HG03520 (cell line): ENCODE results near the gene MEF2A.
"Not testable (repeated sequence)": the region's sequence is repeated elsewhere in the genome, so short reads cannot be mapped to it uniquely, and the experiment has no call there.

Experiments used
- ATAC-seq: cut with Tn5 transposase; IDR thresholded peaks from one replicate; pipeline ENCODE4 v1.9.1; 2021; ENCODE audit warnings: mild to moderate bottlenecking, moderate library complexity; ENCODE audit not compliant: unreplicated experiment

Gene MEF2A

GRCh38 chr15:99565299-99566156 is at the start of gene MEF2A:
TSS of gene MEF2A (plus strand) at chr15:99565984. CDS start at chr15:99633120, 67,136 bp downstream.
- ATAC-seq = peak; percentile 38

GRCh38 chr15:99518191-99518590 is 47.6 kb upstream of the MEF2A start:
- no peak for ATAC-seq

- ATAC-seq = not testable (repeated sequence)
These were observed 46.4 kb upstream of the MEF2A start for GRCh38 chr15:99519366-99519765.

- no peak for ATAC-seq
These were observed 43.5 kb upstream of the MEF2A start for GRCh38 chr15:99522288-99522687.

GRCh38 chr15:99526176-99526575 is 39.6 kb upstream of the MEF2A start:
- no peak for ATAC-seq

GRCh38 chr15:99526671-99527070 is 39.1 kb upstream of the MEF2A start:
- no peak for ATAC-seq

- ATAC-seq = no peak
These were observed 29.3 kb upstream of the MEF2A start for GRCh38 chr15:99536422-99537040.

- no peak for ATAC-seq
These were observed 28.4 kb upstream of the MEF2A start for GRCh38 chr15:99537344-99537743.

- ATAC-seq = no peak
These were observed 27.5 kb upstream of the MEF2A start for GRCh38 chr15:99538261-99538660.

GRCh38 chr15:99542828-99543227 is 23.0 kb upstream of the MEF2A start:
- ATAC-seq = no peak

- no peak for ATAC-seq
These were observed 20.2 kb upstream of the MEF2A start for GRCh38 chr15:99545605-99546004.

- no peak for ATAC-seq
These were observed 19.2 kb upstream of the MEF2A start for GRCh38 chr15:99546441-99547100.

- no peak for ATAC-seq
These were observed 18.3 kb upstream of the MEF2A start for GRCh38 chr15:99547517-99547916.

- no peak for ATAC-seq
These were observed 15.7 kb upstream of the MEF2A start for GRCh38 chr15:99550077-99550476.

- ATAC-seq = no peak
These were observed 13.7 kb upstream of the MEF2A start for GRCh38 chr15:99552111-99552510.

- ATAC-seq = no peak
These were observed 10.8 kb upstream of the MEF2A start for GRCh38 chr15:99554880-99555488.

- ATAC-seq = no peak
These were observed 9.8 kb upstream of the MEF2A start for GRCh38 chr15:99556011-99556410.

GRCh38 chr15:99556578-99556977 is 9.2 kb upstream of the MEF2A start:
- no peak for ATAC-seq

GRCh38 chr15:99558084-99558483 is 7.7 kb upstream of the MEF2A start:
- no peak for ATAC-seq

- ATAC-seq = no peak
These were observed 7.2 kb upstream of the MEF2A start for GRCh38 chr15:99558571-99558970.

GRCh38 chr15:99561476-99562230 is 4.1 kb upstream of the MEF2A start:
- ATAC-seq = no peak
